Colonic mucosa (tissue), 4 donors: ENCODE results near the gene ZNF507. TPM values are rescaled to one million over a fixed set of nuclear protein-coding genes. Genes with fewer than 3 reads are reported as not detected.

ENCODE experiments used
- DNase-seq: peaks from one replicate; pipeline ENCODE4 v3.0.0-alpha.2; 2020
- H3K27ac ChIP-seq: fragments of 200-600 bp; one replicate; pipeline ENCODE4 v1.8.0; 2021
- H3K27me3 ChIP-seq: fragments of 200-600 bp; one replicate; pipeline ENCODE4 v1.8.0; 2021
- H3K36me3 ChIP-seq: fragments of 200-600 bp; one replicate; pipeline ENCODE4 v1.8.0; 2021
- H3K4me1 ChIP-seq: fragments of 200-600 bp; one replicate; pipeline ENCODE4 v1.8.0; 2021; ENCODE audit warnings: mild to moderate bottlenecking
- H3K4me3 ChIP-seq: fragments of 200-600 bp; one replicate; pipeline ENCODE4 v1.8.0; 2021
- H3K9ac ChIP-seq, 2 donors: one replicate each; pipeline ENCODE4 v1.7.0; 2013; ENCODE audit warnings: control low read depth in 2 of 2, low read depth in 2 of 2, low read length in 2 of 2
- H3K9me3 ChIP-seq: fragments of 200-600 bp; one replicate; pipeline ENCODE4 v1.8.0; 2021
- CTCF ChIP-seq: fragments of 200-600 bp; IDR thresholded peaks from one replicate; pipeline ENCODE4 v1.8.0; 2022; ENCODE audit warnings: antibody characterized with exemption, mild to moderate bottlenecking
- intact Hi-C: fragments of 100-400 bp; cut with DNase I; formaldehyde crosslinking; loops from one replicate; pipeline ENCODE4 v1.14.1; 2022
- total RNA-seq, 2 donors: library from RNA; stranded (reverse); fragmentation: NEBNext Ultra II Directional in 1 of 2; extraction: Animal tissue kit (Norgen Biotek cat#: 25700) in 1 of 2; gene quantifications; one replicate each; pipeline ENCODE4 v1.2.1, GENCODE V29; 2021
- donor health status: healthy.
- donor health status: DM: no; HTN: no; CAD: no.
- donor health status: DM: no; HTN: no; CAD: no.

Gene ZNF507
- total RNA-seq, 2 donors from 2014 or later = 15.3 to 16.6 TPM

DNA sequence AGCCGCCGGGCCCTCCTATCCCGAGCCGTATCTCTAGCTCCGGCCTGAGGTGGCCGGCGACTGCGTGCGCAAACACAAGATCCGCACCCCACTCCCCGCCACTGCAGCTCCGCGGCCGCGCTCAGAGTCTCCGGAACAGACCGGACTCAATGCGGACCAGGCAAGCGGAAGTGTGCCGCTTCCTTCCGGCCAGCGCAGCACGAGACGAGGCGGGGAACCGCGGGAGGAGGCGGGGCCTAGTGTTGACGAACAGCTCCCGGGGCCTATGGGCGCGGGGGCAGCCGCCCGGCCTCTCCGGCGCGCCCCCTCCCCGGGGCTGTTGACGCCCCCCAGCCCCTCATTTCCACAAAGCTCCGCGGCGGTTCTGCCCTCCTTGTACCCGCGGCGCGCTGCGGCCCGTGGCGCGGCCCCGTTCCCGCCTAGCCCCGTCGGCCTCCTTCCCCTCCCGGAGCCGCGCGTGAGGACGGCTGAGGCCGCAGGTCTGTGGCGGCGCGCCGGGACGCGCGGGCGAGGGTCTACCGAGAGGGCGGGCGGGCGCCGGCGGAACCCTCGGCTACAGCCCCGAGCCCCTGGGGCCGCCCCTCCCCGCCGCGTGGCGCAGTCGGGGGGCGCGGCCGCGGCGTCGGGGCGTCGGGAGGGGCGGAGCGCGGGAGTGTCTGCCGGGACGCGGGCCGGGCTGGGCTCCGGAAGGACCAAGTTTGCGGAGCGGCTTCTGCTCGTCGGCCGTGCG is 60.2 kb downstream of the ZNF507 start, which contains the start of gene DPY19L3:
Gene DPY19L3 (plus strand): TSS at position 340 of the 730 bp plus-strand sequence. CDS start 2,484 bp downstream, outside the sequence.
- peak within 1 kb of the TSS; percentile 99 for H3K27ac ChIP-seq
- H3K36me3 ChIP-seq = no peaks in the 10 kb centered on the region
- H3K9me3 ChIP-seq = no peaks in the 10 kb centered on the region
- intact Hi-C loops = loop anchor here (10.0 kb wide), 1 partner anchor 61 kb away; the partner anchor contains the start of gene ZNF507
- H3K27me3 ChIP-seq = no peaks in the 10 kb centered on the region
- peak within 1 kb of the TSS; percentile 88 for H3K4me3 ChIP-seq
- DNase-seq = peak; percentile 96
- peak within 1 kb of the TSS; percentile 81 to 96 for H3K9ac ChIP-seq
- no peaks in the 10 kb centered on the region for H3K4me1 ChIP-seq
- no peak for TF ChIP-seq CTCF

DNA sequence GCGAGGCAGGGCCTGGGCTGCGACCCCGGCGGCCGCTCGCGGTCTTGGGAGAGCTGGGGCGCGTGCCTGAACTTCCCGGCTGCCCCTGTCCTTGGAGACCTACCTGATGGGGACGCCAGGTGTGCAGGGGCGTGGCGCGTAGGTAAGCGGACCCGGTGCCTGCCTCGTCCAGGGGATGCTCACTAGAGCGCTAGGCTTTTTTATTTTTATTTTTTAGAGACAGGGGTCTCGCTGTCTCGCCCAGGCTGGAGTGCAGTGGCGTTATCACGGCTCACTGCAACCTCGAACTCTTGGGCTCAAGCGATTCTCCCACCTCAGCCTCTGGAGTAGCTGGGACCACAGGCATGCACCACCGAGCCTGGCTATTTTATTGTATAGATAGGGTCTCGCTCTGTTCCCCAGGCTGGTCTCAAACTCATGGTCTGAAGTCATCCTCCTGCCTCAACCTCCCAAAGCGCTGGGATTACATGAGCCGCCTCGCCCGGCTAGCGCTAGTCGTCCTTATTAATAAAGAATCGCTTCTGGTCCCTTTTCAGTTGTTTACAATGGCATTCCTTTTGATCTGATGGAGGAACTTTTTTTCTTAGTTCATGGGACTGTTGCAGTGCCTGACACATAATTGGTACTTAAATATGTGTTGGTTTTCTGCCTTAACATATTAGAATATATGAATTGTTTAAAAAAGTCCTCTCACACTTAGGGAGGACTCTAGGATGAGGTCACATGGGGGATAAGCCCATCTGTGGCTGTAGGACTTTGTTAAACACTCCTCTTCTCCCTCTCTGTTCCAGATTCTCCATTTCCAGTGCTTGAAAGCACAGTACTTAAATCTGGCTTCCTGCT is 61.0 kb downstream of the ZNF507 start:
- intact Hi-C loops = loop anchor here (10.0 kb wide), 1 partner anchor 62 kb away; the partner anchor contains the start of gene ZNF507
- no peak for TF ChIP-seq CTCF
- Histone ChIP-seq H3K27ac (peak overlapping the region; percentile 99), H3K4me3 (peak overlapping the region; percentile 88), H3K4me1 (no peaks in the 10 kb centered on the region), H3K9me3 (no peaks in the 10 kb centered on the region), H3K9ac (peak overlapping the region; percentile 55 to 81), H3K36me3 (no peaks in the 10 kb centered on the region), H3K27me3 (no peaks in the 10 kb centered on the region)
- DNase-seq = no peak

GRCh38 chr19:32407004-32407992 is 61.9 kb downstream of the ZNF507 start:
- DNase-seq = no peak
- H3K9me3 ChIP-seq = no peaks in the 10 kb centered on the region
- H3K36me3 ChIP-seq = no peaks in the 10 kb centered on the region
- H3K9ac ChIP-seq = no peak overlapping the region
- no peaks in the 10 kb centered on the region for H3K4me1 ChIP-seq
- no peak overlapping the region for H3K27ac ChIP-seq
- no peak overlapping the region for H3K4me3 ChIP-seq
- TF ChIP-seq CTCF = no peak
- intact Hi-C loops = loop anchor here (10.0 kb wide), 1 partner anchor 62 kb away; the partner anchor contains the start of gene ZNF507
- no peaks in the 10 kb centered on the region for H3K27me3 ChIP-seq

DNA sequence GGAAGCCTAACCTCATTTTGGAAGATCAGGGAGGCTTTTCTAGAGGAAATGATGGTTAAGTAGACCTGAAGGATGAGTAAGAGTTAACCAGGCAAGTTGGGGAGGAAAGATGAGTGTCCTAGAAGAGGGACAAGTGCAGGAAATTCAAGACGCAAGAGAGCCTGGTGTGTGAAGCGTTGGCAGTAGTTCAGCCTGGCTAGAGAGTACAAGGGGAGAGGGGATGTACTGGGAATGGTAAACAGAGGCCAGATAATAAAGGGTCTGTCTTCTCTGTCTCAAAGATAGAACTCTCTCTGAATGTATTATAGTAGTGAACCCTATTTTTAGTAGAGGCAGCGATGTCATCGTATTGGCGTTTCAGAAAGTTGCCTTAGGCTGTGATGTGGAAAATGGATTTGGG is 69.8 kb downstream of the ZNF507 start:
- no peak for DNase-seq
- Histone ChIP-seq H3K4me3 (no peak overlapping the region), H3K36me3 (no peaks in the 10 kb centered on the region), H3K9ac (no peak overlapping the region), H3K27ac (no peak overlapping the region), H3K9me3 (no peaks in the 10 kb centered on the region), H3K27me3 (no peaks in the 10 kb centered on the region), H3K4me1 (no peaks in the 10 kb centered on the region)
- TF ChIP-seq CTCF = no peak
- intact Hi-C loops = no loop called here
